ENCODE measurements around the gene DNASE1.

DNA sequence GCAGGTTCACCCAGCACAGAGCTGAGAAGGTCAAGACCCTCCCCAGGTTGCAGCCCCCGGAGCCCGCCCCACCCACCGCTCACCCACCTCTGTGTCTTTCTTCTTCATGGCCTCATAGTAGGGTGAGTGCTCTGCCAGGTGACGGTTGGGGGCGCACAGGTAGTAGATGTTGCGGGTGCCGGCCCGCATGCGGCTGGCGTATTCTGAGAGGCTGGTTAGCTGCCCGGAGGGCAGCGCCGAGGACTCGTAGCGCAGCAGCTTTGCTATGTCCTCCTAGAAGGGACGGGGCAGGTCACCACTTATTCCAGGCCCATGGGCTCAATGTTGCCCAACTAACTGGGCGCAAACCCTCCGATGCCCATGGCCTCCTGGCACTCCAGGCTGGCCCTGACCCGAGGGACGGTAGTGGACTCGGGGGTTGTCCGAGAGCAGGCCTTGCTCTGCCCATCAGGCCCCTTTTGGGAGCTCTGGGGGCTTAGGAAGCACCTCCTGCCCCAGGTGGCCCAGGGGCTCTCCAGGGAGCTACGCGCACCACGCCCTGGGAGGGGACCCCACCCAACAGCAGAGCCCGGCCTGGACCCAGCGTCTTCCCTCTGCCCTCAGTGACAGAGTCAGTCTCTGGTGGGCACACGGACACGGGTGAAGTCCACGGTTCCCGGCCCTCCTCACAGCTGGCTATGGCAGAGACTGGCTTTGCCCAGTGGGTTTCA, 9.9 kb downstream of the DNASE1 start:
- TF ChIP-seq, protein P1, sequence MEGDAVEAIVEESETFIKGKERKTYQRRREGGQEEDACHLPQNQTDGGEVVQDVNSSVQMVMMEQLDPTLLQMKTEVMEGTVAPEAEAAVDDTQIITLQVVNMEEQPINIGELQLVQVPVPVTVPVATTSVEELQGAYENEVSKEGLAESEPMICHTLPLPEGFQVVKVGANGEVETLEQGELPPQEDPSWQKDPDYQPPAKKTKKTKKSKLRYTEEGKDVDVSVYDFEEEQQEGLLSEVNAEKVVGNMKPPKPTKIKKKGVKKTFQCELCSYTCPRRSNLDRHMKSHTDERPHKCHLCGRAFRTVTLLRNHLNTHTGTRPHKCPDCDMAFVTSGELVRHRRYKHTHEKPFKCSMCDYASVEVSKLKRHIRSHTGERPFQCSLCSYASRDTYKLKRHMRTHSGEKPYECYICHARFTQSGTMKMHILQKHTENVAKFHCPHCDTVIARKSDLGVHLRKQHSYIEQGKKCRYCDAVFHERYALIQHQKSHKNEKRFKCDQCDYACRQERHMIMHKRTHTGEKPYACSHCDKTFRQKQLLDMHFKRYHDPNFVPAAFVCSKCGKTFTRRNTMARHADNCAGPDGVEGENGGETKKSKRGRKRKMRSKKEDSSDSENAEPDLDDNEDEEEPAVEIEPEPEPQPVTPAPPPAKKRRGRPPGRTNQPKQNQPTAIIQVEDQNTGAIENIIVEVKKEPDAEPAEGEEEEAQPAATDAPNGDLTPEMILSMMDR (IDR thresholded peaks at IDR 0.05; ENCODE audit: insufficient read depth, low read depth, low read length) = no peak
- no peak for TF ChIP-seq EZH2 (IDR thresholded peaks at IDR 0.05; ENCODE audit: insufficient read depth, low read length)
